Fibroblast of mammary gland (primary cell): ENCODE results near the gene STUM.

Experiments
- DNase-seq: peaks from one replicate; pipeline ENCODE4 v3.0.0-alpha.2; 2010; ENCODE audit warnings: low read depth
- H3K4me3 ChIP-seq: 2 replicates; pipeline ENCODE4 v1.5.1; 2011; ENCODE audit warnings: low read depth, mild to moderate bottlenecking, low read length, moderate library complexity; ENCODE audit not compliant: control insufficient read depth
- TF ChIP-seq, protein P1 (sequence below): conservative IDR thresholded peaks from 2 replicates; pipeline ENCODE4 v1.5.1; 2011; ENCODE audit warnings: low read depth, low read length, inconsistent platforms; ENCODE audit not compliant: control insufficient read depth, insufficient read depth

Gene STUM

DNA sequence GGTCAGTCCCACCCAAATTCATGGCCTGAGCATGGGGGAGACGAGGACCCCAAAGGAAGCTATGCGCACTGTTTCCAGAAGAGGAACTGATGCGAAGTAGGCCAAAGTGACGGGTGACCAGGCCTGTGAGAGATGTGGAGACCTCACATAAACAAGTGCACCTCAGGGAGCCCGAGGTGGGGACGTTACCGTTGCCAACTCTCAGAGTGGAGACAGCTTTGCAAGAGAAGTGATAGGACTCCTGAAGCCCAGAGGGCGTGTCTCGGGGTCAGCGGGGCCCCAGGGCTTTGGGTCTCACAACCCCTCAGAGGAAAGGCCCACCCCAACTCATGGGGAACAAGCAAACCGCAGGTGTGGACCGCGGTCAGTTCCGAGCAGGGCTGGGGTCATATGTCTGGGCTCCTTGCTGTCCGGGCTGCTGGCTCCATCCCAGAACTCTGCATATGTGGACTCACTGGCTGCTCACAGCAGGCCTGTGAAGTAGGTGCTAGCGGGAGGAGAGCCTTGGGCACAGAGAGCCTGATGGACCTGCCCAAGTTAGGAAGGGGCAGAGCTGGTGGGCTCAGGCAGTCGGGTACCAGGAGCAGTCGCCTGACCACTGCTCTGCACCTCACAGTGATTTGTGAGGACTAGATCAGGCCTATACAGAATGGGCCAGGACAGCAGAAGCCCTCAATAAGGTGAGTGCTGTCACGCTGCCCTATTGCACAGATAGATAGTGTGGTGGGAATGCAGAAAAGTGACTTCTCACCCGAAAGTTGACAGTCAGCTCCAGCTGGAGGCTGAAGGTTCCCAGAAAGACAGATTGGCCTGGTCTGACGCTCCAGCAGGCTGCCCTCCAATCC lies 26.2 kb downstream of the STUM start:
- TF ChIP-seq, protein P1, sequence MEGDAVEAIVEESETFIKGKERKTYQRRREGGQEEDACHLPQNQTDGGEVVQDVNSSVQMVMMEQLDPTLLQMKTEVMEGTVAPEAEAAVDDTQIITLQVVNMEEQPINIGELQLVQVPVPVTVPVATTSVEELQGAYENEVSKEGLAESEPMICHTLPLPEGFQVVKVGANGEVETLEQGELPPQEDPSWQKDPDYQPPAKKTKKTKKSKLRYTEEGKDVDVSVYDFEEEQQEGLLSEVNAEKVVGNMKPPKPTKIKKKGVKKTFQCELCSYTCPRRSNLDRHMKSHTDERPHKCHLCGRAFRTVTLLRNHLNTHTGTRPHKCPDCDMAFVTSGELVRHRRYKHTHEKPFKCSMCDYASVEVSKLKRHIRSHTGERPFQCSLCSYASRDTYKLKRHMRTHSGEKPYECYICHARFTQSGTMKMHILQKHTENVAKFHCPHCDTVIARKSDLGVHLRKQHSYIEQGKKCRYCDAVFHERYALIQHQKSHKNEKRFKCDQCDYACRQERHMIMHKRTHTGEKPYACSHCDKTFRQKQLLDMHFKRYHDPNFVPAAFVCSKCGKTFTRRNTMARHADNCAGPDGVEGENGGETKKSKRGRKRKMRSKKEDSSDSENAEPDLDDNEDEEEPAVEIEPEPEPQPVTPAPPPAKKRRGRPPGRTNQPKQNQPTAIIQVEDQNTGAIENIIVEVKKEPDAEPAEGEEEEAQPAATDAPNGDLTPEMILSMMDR = no peak
- no peak overlapping the region for H3K4me3 ChIP-seq
- no peak for DNase-seq

DNA sequence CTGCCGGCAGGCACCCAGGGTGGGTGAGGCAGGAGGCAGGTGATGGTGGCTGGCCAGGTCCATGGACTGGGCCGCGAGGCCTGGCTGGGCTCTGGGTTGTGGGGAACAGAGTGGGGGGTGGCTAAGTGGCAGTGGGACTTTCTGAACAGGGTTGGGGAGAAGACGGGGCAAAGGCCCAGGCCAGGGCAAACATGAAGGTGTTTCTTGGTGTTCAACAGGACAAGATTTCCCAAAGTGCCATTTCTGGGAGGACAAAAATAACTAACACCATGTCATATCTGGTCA lies 26.8 kb downstream of the STUM start:
- H3K4me3 ChIP-seq = no peak overlapping the region
- TF ChIP-seq, protein P1 = no peak
- no peak for DNase-seq

DNA sequence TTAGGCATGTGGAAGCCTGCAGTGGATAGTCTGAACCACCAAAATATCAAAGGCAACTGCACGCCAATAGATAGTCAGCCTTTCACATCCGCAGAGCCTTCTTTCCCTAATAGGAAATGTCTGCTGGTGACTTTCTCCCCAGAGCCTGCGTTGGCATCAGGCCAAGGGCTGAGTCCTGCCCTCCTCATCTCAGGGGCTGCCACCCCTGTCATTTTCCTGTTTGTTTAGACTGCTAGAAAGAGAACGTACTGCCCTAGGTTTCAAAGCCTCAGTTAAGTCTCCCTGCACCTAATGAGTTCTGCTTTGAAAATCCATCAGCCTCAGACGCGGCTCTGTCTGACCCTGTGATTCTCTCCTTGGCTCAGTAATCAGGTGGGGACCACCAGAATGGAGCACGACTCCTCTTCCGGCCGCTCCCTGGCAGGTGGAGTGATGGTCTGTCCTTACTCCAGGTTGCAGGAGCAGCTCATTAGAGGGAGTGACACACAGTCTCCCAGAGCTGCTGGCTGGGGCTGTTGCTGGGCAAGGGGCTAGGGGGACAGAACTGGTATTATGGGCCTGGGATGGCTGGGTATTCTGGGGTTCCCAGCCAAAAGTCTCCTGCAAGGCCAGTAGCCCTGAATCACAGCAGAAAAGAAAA lies 27.3 kb downstream of the STUM start:
- no peak for DNase-seq
- no peak overlapping the region for H3K4me3 ChIP-seq
- TF ChIP-seq, protein P1 = no peak

DNA sequence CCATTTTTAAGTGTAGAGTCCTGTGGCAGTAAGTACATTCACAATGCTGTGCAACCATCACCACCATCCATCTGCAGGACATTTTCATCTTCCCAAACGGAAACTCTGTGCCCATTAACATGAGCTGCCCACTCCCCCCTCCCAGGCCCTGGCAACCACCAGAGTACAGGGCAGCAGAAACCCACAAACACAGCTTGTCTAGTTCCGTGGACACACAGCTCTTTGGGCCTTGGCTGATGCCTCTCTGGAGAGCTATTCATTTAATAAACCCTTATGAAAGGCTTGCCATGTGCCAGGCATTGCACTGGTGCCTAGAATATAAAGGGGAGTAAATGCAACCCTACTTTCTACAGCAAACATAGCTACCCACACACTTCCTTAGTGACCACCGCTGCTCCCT lies 28.0 kb downstream of the STUM start:
- no peak for DNase-seq
- TF ChIP-seq, protein P1 = no peak
- H3K4me3 ChIP-seq = no peak overlapping the region

DNA sequence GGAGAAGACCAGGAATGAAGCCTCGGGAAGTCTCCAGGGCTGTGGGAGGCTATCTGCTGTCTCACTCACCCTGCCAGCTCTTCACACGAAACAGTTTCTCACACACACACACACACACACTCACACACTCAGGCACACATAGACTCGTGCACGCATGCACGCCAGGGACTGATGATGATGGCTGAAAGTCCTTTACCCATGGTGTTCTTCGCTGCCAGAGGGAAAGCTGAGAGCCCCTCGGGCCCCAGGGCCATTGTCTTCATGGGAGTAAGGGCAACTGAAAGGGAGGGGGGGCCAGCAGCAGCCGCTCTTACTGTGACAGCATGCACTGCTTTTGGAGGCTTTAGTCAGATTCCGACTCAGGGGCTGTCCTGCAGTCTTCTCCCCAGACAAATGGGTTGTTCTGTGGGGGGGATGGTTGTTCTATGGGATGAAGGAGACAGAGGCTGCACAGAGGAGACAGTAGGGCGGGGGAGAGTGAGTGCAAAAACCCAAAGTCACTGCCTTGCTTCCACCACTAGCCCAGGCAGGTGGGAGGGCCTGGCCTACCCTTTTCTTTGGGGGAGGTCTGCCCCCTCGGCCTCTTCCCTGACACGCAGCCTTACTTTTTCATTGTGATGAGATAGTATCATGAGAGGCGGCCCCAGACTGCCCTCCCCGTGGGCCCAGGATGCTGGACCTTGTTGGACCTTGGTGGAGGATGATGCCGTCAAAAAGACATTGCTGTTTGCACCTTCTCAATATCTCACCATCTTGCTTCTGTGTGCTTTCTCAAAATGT lies 29.0 kb downstream of the STUM start:
- H3K4me3 ChIP-seq = no peak overlapping the region
- TF ChIP-seq, protein P1 = no peak
- no peak for DNase-seq

DNA sequence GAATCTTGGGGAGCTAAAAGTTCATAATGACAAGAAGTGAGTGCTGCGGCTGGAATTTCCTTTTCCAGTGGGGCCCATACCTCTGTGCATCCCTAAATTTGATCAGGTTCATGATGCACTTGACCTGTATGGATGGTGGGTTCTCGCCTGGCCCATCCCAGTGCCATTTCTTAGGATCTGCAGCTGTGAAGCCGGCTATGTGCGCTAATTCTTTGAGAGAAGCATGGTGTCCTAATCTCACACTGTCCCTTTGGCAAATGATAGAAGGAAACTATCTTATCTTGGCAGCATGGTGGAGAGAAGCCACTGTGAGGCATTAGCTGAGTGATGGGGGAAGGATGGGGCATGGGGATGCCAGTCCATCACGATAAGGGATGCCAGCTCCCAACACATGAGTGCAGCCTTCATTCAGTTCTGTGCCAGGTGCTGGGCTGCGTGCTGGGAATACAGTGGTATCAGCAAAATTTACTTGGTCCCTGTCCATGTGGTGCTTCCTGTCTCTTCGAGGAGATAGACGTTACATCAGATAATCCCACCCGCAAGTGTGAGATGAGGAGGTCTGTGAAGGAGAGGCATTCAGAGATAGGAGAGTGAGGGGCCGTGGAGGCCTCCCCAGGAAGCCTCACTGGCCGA lies 30.5 kb downstream of the STUM start:
- no peak overlapping the region for H3K4me3 ChIP-seq
- TF ChIP-seq, protein P1 = no peak
- DNase-seq = no peak
